Right ventricle myocardium inferior (tissue), 1 donor: ENCODE data around the gene CST7. TPM values are rescaled to one million over a fixed set of nuclear protein-coding genes. Genes with fewer than 3 reads are reported as not detected.

ENCODE experiments used
- ATAC-seq: fragments of 200-7000 bp; cut with Tn5 transposase; one replicate; pipeline ENCODE4 v1.9.1; 2020; ENCODE audit warnings: mild to moderate bottlenecking, moderate library complexity
- DNase-seq: peaks from one replicate; pipeline ENCODE4 v3.0.0; 2021; ENCODE audit errors: missing footprints
- intact Hi-C: fragments of 100-400 bp; cut with DNase I; formaldehyde crosslinking; loops from one replicate; pipeline ENCODE4 v1.11.0; 2022
- long read RNA-seq: library from polyadenylated mRNA; unstranded; transcript quantifications from one replicate; pipeline ENCODE4 v2.0.0, GENCODE V29; 2021
- total RNA-seq: library from RNA; stranded (reverse); fragmentation: NEBNext Ultra II Directional; extraction: Animal tissue kit (Norgen Biotek cat#: 25700); gene quantifications from one replicate; pipeline ENCODE4 v1.2.1, GENCODE V29; 2021
- donor health status: DM: no; HTN: yes; CAD: no; lungs with severe emphysema.

The CST7 gene, protein sequence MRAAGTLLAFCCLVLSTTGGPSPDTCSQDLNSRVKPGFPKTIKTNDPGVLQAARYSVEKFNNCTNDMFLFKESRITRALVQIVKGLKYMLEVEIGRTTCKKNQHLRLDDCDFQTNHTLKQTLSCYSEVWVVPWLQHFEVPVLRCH
- total RNA-seq = 1.4 TPM
- long read RNA-seq, partial matches to known transcripts = 0 of 1 reads
- long read RNA-seq, other reads (novel, unspliced or antisense) = 0 of 1 reads

GRCh38 chr20:24948939-24949679, at the start of gene CST7:
Gene CST7 (plus strand): TSS chr20:24949269. CDS start chr20:24949506, 237 bp downstream.
- DNase-seq = no peak
- intact Hi-C loops = no loop called here
- peak; percentile 53 for ATAC-seq

DNA sequence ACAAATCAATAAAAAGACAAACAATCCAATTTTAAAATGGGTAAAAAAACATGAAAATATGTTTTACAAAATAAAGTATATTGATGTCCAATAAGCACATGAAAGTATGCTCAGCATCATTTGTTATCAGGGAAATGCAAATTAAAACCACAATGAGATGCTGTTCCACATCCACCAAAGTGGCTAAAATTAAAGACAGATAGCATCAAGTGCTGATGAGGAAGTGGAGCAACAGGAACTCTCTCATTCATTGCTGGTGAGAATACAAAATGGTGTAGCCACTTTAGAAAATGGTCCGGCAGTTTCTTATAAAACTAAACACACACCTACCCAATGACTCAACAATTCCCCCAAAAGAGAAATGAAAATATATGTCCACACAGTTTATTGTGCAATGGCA, 42.3 kb upstream of the CST7 start:
- DNase-seq (no peak), ATAC-seq (no peak)
- intact Hi-C loops = no loop called here

- DNase-seq (no peak), ATAC-seq (no peak)
- intact Hi-C loops = no loop called here
Observed at GRCh38 chr20:24908642-24909041, 40.4 kb upstream of the CST7 start.

- intact Hi-C loops = no loop called here
- DNase-seq (no peak), ATAC-seq (no peak)
Observed at GRCh38 chr20:24909086-24909780, 39.8 kb upstream of the CST7 start.

DNA sequence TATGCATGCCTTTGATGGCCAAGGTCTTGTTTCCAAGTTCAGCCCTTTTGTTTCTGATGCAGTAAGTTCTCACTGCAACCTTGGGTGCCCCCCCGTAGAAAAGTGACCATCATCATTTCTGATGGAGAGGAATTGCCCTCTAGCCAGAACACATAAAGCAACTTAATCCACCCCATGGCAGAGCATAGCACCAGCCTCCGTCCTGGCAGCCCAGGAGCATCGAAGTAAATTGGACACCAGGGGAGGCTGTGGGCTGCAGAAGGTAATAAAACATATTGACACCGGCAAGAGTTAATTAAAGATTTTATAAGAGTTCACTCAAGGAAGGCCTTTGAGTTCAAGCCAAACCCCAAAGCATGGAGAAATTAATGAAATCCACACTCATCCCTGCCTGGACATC, 39.2 kb upstream of the CST7 start:
- DNase-seq (no peak), ATAC-seq (no peak)
- intact Hi-C loops = loop anchor here (10.0 kb wide), 1 partner anchor 975 kb away; no protein-coding TSS in a partner anchor

- DNase-seq = peak; percentile 48
- intact Hi-C loops = loop anchor here (10.0 kb wide), 1 partner anchor 976 kb away; no protein-coding TSS in a partner anchor
- ATAC-seq = no peak
Observed at GRCh38 chr20:24910461-24910860, 38.6 kb upstream of the CST7 start.

DNA sequence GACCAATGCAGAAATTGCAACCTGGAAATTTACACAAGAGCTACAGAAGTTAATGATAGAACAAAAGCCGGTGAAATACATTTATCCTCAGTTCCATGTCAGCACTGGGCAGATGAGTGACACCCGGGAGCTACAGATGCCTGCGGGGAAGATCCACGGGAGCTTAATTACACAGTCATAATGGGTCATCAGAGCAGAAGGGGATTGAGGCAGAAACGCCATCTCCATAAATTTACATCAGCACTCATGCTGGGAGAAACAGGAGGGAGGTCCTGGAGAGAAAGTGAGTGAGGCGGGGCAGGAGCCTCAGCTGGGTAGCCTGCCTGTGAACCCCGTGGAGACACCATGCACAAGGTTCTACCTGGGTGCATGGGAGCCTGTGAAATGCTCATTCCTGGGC, 37.6 kb upstream of the CST7 start:
- ATAC-seq (no peak), DNase-seq (no peak)
- intact Hi-C loops = loop anchor here (10.0 kb wide), 1 partner anchor 977 kb away; no protein-coding TSS in a partner anchor

DNA sequence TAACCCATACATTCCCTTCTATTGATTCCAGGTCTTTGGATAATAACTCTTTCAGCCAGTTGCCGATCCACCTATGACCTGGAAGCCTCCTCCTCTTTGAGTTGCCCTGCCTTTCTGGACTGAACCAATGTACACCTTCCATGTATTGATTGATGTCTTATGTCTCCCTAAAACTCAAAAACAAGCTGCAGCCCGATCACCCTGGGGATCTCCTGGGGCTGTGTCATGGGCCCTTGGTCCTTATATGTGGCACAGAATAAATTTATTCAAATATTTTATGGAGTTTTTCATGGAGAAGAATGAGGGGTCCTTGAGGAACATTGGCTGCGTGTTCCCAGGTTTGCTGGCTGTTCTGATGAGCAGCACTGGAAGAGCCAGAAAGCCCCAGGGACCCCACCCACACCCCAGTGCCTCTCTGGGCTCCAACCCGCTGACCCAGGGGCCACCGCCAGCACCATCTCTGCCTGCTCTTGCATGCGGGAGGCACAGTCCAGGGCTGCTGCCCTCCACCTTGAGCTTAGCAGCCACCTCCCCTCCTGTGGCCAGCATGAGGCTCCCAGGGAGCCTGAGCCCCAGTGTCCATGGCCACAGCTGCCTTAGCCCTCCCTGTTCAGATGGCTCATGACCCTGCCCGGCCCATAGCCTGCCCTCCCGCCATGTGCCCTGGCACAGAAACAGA, 36.5 kb upstream of the CST7 start:
- DNase-seq (peak; percentile 25), ATAC-seq (no peak)
- intact Hi-C loops = loop anchor here (10.0 kb wide), 1 partner anchor 978 kb away; no protein-coding TSS in a partner anchor

- DNase-seq = no peak
- no peak for ATAC-seq
- intact Hi-C loops = loop anchor here (10.0 kb wide), 1 partner anchor 978 kb away; no protein-coding TSS in a partner anchor
Observed at GRCh38 chr20:24913076-24913628, 35.9 kb upstream of the CST7 start.

DNA sequence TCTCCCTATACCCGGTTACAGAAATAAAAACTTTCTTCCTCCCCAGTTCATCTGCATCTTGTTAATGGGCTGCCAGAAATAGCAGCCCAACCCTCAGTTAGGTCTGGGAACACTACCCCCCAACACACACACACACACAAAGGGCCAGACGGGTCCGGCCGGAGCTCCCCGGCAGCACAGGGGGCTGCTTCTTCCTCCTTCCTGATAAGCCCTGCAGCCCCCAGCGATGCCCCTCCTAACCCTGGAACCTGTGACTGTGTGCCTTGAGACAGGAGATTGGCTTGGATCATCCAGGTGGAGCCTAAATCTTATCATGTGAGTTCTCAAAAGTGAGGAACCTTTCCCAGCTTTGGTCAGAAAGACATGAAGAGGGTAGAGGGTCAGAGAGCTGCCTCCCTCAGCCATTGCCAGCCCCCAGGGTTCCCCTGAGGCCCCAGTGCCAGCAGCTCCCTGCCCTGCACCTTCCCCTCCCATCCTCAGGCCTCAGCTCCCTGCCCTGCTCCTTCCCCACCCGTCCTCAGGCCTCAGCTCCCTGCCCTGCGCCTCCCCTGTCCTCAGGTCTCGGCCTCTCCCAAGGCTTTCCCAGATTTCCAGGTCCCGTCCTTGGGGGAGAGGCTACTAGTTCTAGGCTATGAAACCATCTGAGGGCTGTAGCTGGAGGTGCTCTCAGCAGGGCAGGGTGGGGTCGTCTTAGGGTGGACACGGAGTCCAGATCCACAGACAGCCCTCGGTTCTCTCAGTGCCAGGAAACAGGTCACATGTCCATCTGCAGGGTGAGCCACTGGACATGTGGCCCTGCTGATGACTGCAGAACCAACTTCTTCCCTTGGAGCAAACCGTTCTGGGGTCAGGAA, 34.5 kb upstream of the CST7 start:
- ATAC-seq (no peak), DNase-seq (peak; percentile 49)
- intact Hi-C loops = loop anchor here (5.0 to 10.0 kb wide), 3 partner anchors 752 to 1027 kb away; no protein-coding TSS in a partner anchor

- intact Hi-C loops = loop anchor here (5.0 to 10.0 kb wide), 3 partner anchors 753 to 1028 kb away; no protein-coding TSS in a partner anchor
- ATAC-seq (no peak), DNase-seq (peak; percentile 35)
Observed at GRCh38 chr20:24915440-24915839, 33.6 kb upstream of the CST7 start.

DNA sequence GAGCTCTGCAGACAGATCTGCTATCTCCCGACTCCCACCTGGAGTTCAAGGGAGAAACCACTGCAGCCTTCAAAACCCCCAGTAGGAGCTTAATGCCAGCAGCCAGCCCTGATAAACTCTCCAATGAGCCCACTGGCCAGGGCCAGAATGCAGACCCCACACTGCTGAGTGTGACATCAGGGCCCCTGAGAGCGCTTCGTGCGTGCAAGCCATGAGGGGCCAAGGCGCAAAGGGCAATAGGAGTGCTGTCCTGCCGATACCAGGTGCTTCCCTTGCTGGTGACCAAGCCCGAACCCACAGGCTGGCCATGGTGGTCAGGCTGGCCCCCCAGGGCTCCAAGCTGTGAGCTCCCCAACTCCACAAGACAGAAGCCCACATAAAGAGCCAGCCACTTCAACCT, 33.2 kb upstream of the CST7 start:
- no peak for DNase-seq
- no peak for ATAC-seq
- intact Hi-C loops = loop anchor here (5.0 to 10.0 kb wide), 3 partner anchors 754 to 1029 kb away; no protein-coding TSS in a partner anchor

DNA sequence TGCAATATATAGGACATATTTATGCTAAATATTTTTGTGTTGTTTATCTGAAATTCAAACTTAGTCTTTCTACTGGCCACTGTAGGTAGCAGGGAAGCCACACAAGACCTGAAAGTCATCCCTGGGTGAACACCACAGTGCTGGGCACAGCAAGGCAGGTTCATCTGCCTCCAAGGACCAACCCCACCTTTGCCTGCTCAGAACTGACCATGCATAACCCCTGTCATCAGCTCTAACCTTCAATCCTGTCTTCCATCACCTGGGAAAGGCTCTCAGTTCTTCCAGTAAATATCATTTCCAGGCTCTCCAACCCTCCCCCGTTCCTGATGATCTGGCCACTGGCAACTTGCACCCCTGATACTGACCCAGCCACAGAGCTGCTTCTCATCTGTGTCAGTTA, 32.7 kb upstream of the CST7 start:
- no peak for DNase-seq

GRCh38 chr20:24917056-24917455, 32.0 kb upstream of the CST7 start:
- intact Hi-C loops = loop anchor here (5.0 to 10.0 kb wide), 3 partner anchors 755 to 1030 kb away; no protein-coding TSS in a partner anchor
- no peak for ATAC-seq
- DNase-seq = no peak

More for the DNA sequence above, 32.7 kb upstream of the CST7 start:
- no peak for ATAC-seq
- intact Hi-C loops = loop anchor here (5.0 to 10.0 kb wide), 3 partner anchors 754 to 1029 kb away; no protein-coding TSS in a partner anchor

- DNase-seq (peak; percentile 83), ATAC-seq (peak; percentile 82)
- intact Hi-C loops = loop anchor here (5.0 to 10.0 kb wide), 3 partner anchors 756 to 1031 kb away; no protein-coding TSS in a partner anchor
Observed at GRCh38 chr20:24917797-24918578, 31.1 kb upstream of the CST7 start.
